Gastroesophageal sphincter (tissue), 4 donors: ENCODE data around the gene TMEM272. TPM values are rescaled to one million over a fixed set of nuclear protein-coding genes. Genes with fewer than 3 reads are reported as not detected.
A peak's percentile ranks its signal among the peaks of the same experiment; 100 is the strongest.
"Not testable (repeated sequence)": the region's sequence is repeated elsewhere in the genome, so short reads cannot be mapped to it uniquely, and the experiment has no call there.

ENCODE experiments used
- ATAC-seq: fragments of 150-250 bp; one replicate; pipeline ENCODE4 v1.9.1; 2016; ENCODE audit warnings: mild to moderate bottlenecking, moderate library complexity
- H3K27ac ChIP-seq, 4 donors: fragments of 200-600 bp; sonication (generic) in 3 of 4; 1 replicate in 3 of 4; 2 replicates in 1 of 4; pipeline ENCODE4 v1.5.1; 2016 to 2019
- H3K27me3 ChIP-seq: fragments of 200-600 bp; sonication (generic); one replicate; pipeline ENCODE4 v1.5.1; 2019
- H3K36me3 ChIP-seq, 2 donors: fragments of 200-600 bp; sonication (generic); one replicate each; pipeline ENCODE4 v1.5.1; 2019; ENCODE audit warnings: control low read depth in 1 of 2
- H3K4me1 ChIP-seq, 3 donors: fragments of 200-600 bp; sonication (generic); 1 replicate in 2 of 3; 2 replicates in 1 of 3; pipeline ENCODE4 v1.5.1; 2016 to 2019; ENCODE audit warnings: control low read depth in 2 of 3
- H3K4me3 ChIP-seq, 2 donors: fragments of 200-600 bp; sonication (generic); one replicate each; pipeline ENCODE4 v1.5.1; 2019; ENCODE audit warnings: mild to moderate bottlenecking in 1 of 2, moderate library complexity in 1 of 2
- H3K9me3 ChIP-seq, 3 donors: fragments of 200-600 bp; sonication (generic); one replicate each; pipeline ENCODE4 v1.5.1; 2017 to 2019; ENCODE audit warnings: control low read depth in 2 of 3
- CTCF ChIP-seq, 4 experiments: fragments of 200-600 bp in 2 of 4; fragments of 450-650 bp in 2 of 4; sonication (generic) in 1 of 4; IDR thresholded peaks; one replicate each; pipeline ENCODE4 v1.5.1; 2017 to 2019; ENCODE audit warnings: antibody characterized with exemption in 4 of 4, mild to moderate bottlenecking in 2 of 4, moderate library complexity in 2 of 4
- EP300 ChIP-seq: sonication (generic); formaldehyde crosslinking; IDR thresholded peaks from one replicate; pipeline ENCODE4 v1.6.1; 2017; ENCODE audit warnings: antibody characterized with exemption, mild to moderate bottlenecking
- POLR2A ChIP-seq, 2 donors: fragments of 450-650 bp; IDR thresholded peaks; one replicate each; pipeline ENCODE4 v1.6.1; 2017; ENCODE audit warnings: antibody characterized with exemption in 2 of 2, mild to moderate bottlenecking in 2 of 2, moderate library complexity in 1 of 2
- POLR2AphosphoS5 ChIP-seq: sonication (generic); formaldehyde crosslinking; IDR thresholded peaks from one replicate; pipeline ENCODE4 v1.6.1; 2017; ENCODE audit warnings: antibody characterized with exemption
- WGBS, 2 donors: methylation state at CpG; one replicate each; pipeline ENCODE4 v1.1.5; 2018; ENCODE audit warnings: low coverage in 1 of 2; 5-methylcytosine and 5-hydroxymethylcytosine counted together
- total RNA-seq, 4 donors: library from RNA; depleted of rRNA; stranded (reverse); fragments of >200 nt; gene quantifications; one replicate each; pipeline ENCODE4 v1.1.0, GENCODE V29; 2016

TMEM272 gene
- total RNA-seq, 4 donors from 2014 or later: 0.13 to 0.15 TPM; not detected in 2

GRCh38 chr13:51827254-51827653 lies 17.7 kb downstream of the TMEM272 start:
- Histone ChIP-seq H3K9me3 (no peaks in the 10 kb centered on the region), H3K27ac (no peak overlapping the region), H3K4me3 (no peak overlapping the region), H3K4me1 (peaks cover 0 to 30% (median 10%) of the 10 kb centered on the region in 3 donors), H3K27me3 (no peaks in the 10 kb centered on the region), H3K36me3 (no peaks in the 10 kb centered on the region)
- WGBS, 2 donors: 81% methylated on average over 4 of the region's 4 CpGs; no CpG with 5 or more reads in 1 of the 2 donors
- no peak for ATAC-seq
- no peak for TF ChIP-seq POLR2AphosphoS5
- TF ChIP-seq POLR2A (IDR thresholded peaks at IDR 0.05): no peak
- TF ChIP-seq EP300: no peak
- TF ChIP-seq CTCF (IDR thresholded peaks at IDR 0.05): no peak

- Histone ChIP-seq H3K27ac (peak overlapping the region in 2 of 4 donors; percentile 9 to 24), H3K27me3 (no peaks in the 10 kb centered on the region), H3K4me1 (peaks cover 0 to 29% (median 10%) of the 10 kb centered on the region in 3 donors), H3K36me3 (no peaks in the 10 kb centered on the region), H3K4me3 (no peak overlapping the region), H3K9me3 (no peaks in the 10 kb centered on the region)
- ATAC-seq: peak; percentile 33
- TF ChIP-seq EP300 (no peak), POLR2A (IDR thresholded peaks at IDR 0.05) (no peak), CTCF (IDR thresholded peaks at IDR 0.05) (no peak), POLR2AphosphoS5 (no peak)
- 17 to 24% methylated on average over 2 to 3 of the region's 7 CpGs for WGBS, 2 donors
These were observed 18.4 kb downstream of the TMEM272 start for GRCh38 chr13:51826606-51827005.

GRCh38 chr13:51825681-51826254 lies 19.2 kb downstream of the TMEM272 start:
- Histone ChIP-seq H3K9me3 (no peaks in the 10 kb centered on the region), H3K36me3 (no peaks in the 10 kb centered on the region), H3K27ac (peak overlapping the region in 2 of 4 donors; percentile 12 to 22), H3K4me3 (no peak overlapping the region), H3K4me1 (peaks cover 0 to 29% (median 10%) of the 10 kb centered on the region in 3 donors), H3K27me3 (no peaks in the 10 kb centered on the region)
- ATAC-seq: no peak
- TF ChIP-seq EP300 (no peak), POLR2AphosphoS5 (no peak), CTCF (IDR thresholded peaks at IDR 0.05) (no peak), POLR2A (IDR thresholded peaks at IDR 0.05) (no peak)
- 87 to 90% methylated on average over 5 to 6 of the region's 10 CpGs for WGBS, 2 donors

GRCh38 chr13:51825165-51825592 lies 19.8 kb downstream of the TMEM272 start:
- 68 to 77% methylated on average over 2 of the region's 2 CpGs for WGBS, 2 donors
- Histone ChIP-seq H3K4me3 (no peak overlapping the region), H3K27me3 (no peaks in the 10 kb centered on the region), H3K36me3 (no peaks in the 10 kb centered on the region), H3K27ac (peak overlapping the region in 2 of 4 donors; percentile 12 to 22), H3K4me1 (peaks cover 0 to 29% (median 10%) of the 10 kb centered on the region in 3 donors), H3K9me3 (no peaks in the 10 kb centered on the region)
- TF ChIP-seq CTCF (IDR thresholded peaks at IDR 0.05): no peak
- no peak for TF ChIP-seq POLR2A (IDR thresholded peaks at IDR 0.05)
- peak; percentile 42 for TF ChIP-seq POLR2AphosphoS5
- ATAC-seq: peak; percentile 63

- not testable (repeated sequence) for H3K27ac ChIP-seq
These were observed 20.3 kb downstream of the TMEM272 start for GRCh38 chr13:51824712-51825111.

More at GRCh38 chr13:51824712-51825111, 20.3 kb downstream of the TMEM272 start:
- H3K36me3 ChIP-seq, ATAC-seq, H3K27me3 ChIP-seq, H3K4me3 ChIP-seq, H3K9me3 ChIP-seq: not testable (repeated sequence)
- 82 to 100% methylated on average over 1 to 11 of the region's 11 CpGs for WGBS, 2 donors
- peaks cover 0 to 29% (median 10%) of the 10 kb centered on the region in 3 donors for H3K4me1 ChIP-seq
